ENCODE data around the gene RNF121. TPM values are rescaled to one million over a fixed set of nuclear protein-coding genes. Genes with fewer than 3 reads are reported as not detected.

Gene RNF121
- total and polyA plus RNA-seq, 4 donors: 10.2 to 31.1 (median 14.2) TPM

DNA sequence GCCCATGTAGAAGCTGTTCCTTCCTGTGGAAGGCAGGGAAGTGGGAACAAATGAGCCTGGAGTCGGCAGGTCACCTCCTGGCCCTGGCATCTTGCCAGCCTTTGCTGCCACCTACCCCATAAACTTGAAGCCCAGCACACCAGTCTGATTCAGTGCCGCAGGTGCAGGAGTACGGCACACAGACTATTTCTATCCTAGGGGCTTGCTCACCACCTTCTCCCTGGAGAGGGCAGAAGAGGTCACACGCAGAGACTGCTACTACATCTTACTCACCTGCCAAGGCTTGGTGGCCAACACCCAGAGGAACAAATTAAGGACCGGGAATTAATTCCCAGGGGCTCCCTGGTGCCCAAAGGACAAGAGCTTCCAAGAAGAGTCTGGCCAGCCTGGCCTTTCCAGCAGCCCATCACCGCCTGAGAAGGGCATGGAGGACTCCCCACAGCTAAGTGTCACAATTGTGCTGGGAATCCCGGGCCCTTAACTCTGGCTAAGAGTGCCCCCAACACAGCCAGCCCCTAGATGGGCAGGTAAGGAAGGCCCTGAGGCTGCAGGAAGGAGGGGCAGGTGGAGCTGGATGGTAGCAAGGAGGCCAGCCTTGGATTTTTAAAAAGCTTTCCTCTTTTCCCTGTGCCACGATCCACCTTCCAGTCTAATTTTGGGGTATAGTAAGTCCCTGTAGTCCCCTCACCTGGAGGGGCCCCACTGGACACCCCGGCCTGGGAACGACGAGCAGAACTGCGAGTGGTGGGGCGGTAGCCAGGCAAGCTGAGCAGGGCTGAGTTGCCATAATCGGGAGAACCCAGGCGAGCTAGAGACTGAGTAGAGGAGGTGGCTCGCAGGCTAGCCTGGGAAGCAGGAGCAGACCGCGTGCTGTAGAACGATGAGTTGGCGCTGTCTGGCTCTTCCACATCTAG is 76.8 kb downstream of the RNF121 start (continued):
- TF ChIP-seq HNF4G (IDR thresholded peaks at IDR 0.05) (no peak), CTCF (IDR thresholded peaks at IDR 0.05; ENCODE audit: low read depth, low read length, missing input control) (no peak), FOXA2 (IDR thresholded peaks at IDR 0.05) (no peak), RXRA (IDR thresholded peaks at IDR 0.05) (no peak), RAD21 (IDR thresholded peaks at IDR 0.05) (no peak), YY1 (IDR thresholded peaks at IDR 0.05) (no peak)

- Histone ChIP-seq H3K4me1 (ENCODE audit: control insufficient read depth in 4 of 4, insufficient read depth in 4 of 4, low read length in 3 of 4) (no peaks in the 10 kb centered on the region), H3K27ac (ENCODE audit: low read depth in 1 of 2, low read length in 2 of 2) (no peak overlapping the region), H3K27me3 (ENCODE audit: control insufficient read depth in 4 of 4, insufficient read depth in 4 of 4, low read length in 3 of 4) (no peaks in the 10 kb centered on the region), H3K9me3 (ENCODE audit: control insufficient read depth in 4 of 4, low read length in 3 of 4) (no peaks in the 10 kb centered on the region), H3K9ac (ENCODE audit: low read depth in 1 of 2, low read length in 2 of 2) (no peak overlapping the region), H3K36me3 (ENCODE audit: control insufficient read depth in 4 of 4, insufficient read depth in 3 of 4, low read depth in 1 of 4, low read length in 3 of 4) (peaks cover 26 to 97% (median 85%) of the 10 kb centered on the region in 4 donors), H3K4me3 (ENCODE audit: low read depth in 1 of 3, low read length in 3 of 3) (no peak overlapping the region)
- 93% methylated on average over 8 of the region's 8 CpGs for WGBS
- TF ChIP-seq EGR1 (IDR thresholded peaks at IDR 0.05; ENCODE audit: low read depth in 2 of 2) (no peak), RXRA (IDR thresholded peaks at IDR 0.05) (no peak), HNF4A (conservative IDR thresholded peaks at IDR 0.05) (no peak), RAD21 (IDR thresholded peaks at IDR 0.05) (no peak), NR2F2 (IDR thresholded peaks at IDR 0.05) (no peak), SP1 (IDR thresholded peaks at IDR 0.05) (no peak), ZBTB33 (IDR thresholded peaks at IDR 0.05) (no peak), FOXA1 (IDR thresholded peaks at IDR 0.05) (no peak), FOXA2 (IDR thresholded peaks at IDR 0.05) (no peak), GABPA (IDR thresholded peaks at IDR 0.05 in 1 of 2, conservative IDR thresholded peaks at IDR 0.05 in 1 of 2) (no peak), CTCF (IDR thresholded peaks at IDR 0.05; ENCODE audit: low read depth, low read length, missing input control) (no peak), TAF1 (conservative IDR thresholded peaks at IDR 0.05) (no peak), HNF4G (IDR thresholded peaks at IDR 0.05) (no peak)
- TF ChIP-seq, protein P1, sequence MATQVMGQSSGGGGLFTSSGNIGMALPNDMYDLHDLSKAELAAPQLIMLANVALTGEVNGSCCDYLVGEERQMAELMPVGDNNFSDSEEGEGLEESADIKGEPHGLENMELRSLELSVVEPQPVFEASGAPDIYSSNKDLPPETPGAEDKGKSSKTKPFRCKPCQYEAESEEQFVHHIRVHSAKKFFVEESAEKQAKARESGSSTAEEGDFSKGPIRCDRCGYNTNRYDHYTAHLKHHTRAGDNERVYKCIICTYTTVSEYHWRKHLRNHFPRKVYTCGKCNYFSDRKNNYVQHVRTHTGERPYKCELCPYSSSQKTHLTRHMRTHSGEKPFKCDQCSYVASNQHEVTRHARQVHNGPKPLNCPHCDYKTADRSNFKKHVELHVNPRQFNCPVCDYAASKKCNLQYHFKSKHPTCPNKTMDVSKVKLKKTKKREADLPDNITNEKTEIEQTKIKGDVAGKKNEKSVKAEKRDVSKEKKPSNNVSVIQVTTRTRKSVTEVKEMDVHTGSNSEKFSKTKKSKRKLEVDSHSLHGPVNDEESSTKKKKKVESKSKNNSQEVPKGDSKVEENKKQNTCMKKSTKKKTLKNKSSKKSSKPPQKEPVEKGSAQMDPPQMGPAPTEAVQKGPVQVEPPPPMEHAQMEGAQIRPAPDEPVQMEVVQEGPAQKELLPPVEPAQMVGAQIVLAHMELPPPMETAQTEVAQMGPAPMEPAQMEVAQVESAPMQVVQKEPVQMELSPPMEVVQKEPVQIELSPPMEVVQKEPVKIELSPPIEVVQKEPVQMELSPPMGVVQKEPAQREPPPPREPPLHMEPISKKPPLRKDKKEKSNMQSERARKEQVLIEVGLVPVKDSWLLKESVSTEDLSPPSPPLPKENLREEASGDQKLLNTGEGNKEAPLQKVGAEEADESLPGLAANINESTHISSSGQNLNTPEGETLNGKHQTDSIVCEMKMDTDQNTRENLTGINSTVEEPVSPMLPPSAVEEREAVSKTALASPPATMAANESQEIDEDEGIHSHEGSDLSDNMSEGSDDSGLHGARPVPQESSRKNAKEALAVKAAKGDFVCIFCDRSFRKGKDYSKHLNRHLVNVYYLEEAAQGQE (IDR thresholded peaks at IDR 0.05): no peak
- TF ChIP-seq, protein P2, sequence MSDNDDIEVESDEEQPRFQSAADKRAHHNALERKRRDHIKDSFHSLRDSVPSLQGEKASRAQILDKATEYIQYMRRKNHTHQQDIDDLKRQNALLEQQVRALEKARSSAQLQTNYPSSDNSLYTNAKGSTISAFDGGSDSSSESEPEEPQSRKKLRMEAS (IDR thresholded peaks at IDR 0.05): no peak
- TF ChIP-seq, protein P3, sequence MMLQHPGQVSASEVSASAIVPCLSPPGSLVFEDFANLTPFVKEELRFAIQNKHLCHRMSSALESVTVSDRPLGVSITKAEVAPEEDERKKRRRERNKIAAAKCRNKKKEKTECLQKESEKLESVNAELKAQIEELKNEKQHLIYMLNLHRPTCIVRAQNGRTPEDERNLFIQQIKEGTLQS (IDR thresholded peaks at IDR 0.05): no peak
- DNase-seq (ENCODE audit: low spot score): no peak
These were observed 77.7 kb downstream of the RNF121 start for GRCh38 chr11:72006309-72007088.
